TTC549 (cell line): ENCODE results near the gene MBP.

Experiments
- FAIRE-seq: peaks from 2 replicates; lab custom pipeline; 2012; peaks lifted over from hg19 to GRCh38; lab: Jason Lieb, UNC

MBP gene

GRCh38 chr18:77133835-77134496 lies 1.4 kb upstream of the MBP start:
- no peak for FAIRE-seq

- no peak for FAIRE-seq
These were observed 660 bp upstream of the MBP start for GRCh38 chr18:77133051-77133834.

DNA sequence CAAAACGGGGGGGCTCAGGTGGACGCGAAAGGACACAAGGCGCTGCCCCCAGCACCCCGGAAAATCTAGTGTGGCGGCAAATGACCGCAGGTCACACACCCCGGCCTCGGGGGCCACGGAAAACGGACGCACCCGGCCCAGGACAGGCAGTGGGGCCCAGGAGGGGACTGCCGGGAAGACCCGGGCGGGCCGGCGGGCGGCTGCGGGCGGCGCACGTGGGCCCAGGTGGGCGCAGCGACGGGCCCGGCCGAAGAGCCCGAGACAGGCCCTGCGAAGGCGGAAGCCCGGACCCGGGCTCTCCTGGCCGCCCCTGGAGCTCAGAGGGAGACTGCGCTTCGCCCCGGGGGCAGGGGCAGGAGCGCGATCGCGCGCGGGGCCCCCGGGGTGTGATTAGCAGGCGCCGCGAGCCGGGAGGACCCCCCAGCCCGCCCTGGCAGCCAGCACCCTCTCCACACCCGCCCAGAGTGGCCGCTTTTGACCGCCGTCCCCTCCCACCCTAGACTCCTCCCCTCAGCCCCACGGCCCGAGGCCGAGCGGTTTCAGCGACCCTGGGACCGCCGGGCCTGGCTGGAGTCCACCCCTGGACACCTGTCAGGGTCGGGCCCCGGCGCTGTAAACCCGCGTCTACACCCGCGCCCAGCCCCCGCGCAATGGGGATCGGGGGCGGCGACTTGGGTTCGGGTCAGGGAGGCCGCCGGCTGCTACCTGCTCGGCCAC lies 773 bp downstream of the MBP start:
- no peak for FAIRE-seq

DNA sequence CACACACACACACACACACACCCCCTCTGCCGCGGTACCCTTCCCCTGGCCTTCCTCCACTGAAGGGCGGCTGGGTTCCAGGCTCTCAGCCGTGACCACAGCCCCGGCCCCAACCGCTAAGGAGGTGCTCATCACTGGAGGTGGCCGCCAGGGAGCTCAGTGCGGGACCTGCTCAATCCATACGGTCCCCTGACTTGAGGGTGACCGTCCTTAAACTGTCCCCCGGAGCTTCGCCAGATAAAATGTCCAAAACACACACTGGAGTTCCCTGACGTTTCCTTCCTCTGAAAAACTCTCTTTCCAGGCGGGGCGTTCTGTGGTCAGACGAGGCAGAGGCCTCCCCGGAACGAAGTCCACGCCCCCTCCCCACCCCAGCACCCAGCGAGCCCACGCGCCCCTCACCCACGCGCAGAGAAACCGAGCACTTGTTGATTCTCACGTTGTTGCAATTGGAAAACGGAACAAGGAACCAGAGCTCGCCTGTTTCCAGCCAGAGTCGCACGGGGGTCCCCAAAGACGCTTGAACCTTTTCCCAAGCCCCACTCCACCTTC lies 1.4 kb downstream of the MBP start:
- FAIRE-seq: no peak

- FAIRE-seq: no peak
These were observed 2.1 kb downstream of the MBP start for GRCh38 chr18:77130229-77131099.

- FAIRE-seq: no peak
These were observed 3.4 kb downstream of the MBP start for GRCh38 chr18:77129150-77129551.

- no peak for FAIRE-seq
These were observed 4.6 kb downstream of the MBP start for GRCh38 chr18:77127769-77128671.

GRCh38 chr18:77124452-77124922 lies 8.1 kb downstream of the MBP start:
- FAIRE-seq: no peak

- FAIRE-seq: no peak
These were observed 9.0 kb downstream of the MBP start for GRCh38 chr18:77123320-77124231.

GRCh38 chr18:77121523-77121922 lies 11.1 kb downstream of the MBP start:
- FAIRE-seq: no peak

DNA sequence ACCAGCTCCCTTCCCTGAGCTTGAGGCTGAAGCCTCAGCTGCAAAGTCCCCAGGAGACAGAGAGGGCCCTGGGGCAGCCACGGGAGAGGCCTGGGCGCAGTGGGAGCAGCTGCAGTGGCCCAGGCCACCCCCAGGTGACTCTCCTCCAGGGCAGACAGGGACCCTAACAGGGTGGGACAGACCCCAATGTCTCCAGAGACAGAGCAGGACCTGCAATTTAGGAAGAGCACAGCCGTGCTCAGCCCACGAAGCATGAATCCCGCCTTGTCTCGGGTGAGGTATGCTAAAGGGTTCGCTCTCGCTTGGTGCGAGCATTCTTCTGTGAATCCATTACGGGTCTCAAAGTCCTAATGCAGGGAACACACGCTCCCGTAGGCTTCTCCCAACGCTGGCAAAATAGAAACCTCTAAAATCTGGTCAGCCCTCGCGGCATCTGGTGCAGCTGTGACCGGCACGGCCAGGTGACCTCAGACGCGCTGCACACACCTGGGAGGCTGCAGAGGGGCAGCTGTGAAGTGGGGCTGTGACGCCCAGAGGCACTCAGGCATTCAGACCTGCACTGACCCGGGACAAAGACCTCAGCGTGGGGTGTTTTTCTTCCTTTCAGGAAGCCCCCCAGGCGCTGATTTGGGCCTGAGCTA lies 12.6 kb downstream of the MBP start:
- no peak for FAIRE-seq

GRCh38 chr18:77119101-77119850 lies 13.3 kb downstream of the MBP start:
- no peak for FAIRE-seq

DNA sequence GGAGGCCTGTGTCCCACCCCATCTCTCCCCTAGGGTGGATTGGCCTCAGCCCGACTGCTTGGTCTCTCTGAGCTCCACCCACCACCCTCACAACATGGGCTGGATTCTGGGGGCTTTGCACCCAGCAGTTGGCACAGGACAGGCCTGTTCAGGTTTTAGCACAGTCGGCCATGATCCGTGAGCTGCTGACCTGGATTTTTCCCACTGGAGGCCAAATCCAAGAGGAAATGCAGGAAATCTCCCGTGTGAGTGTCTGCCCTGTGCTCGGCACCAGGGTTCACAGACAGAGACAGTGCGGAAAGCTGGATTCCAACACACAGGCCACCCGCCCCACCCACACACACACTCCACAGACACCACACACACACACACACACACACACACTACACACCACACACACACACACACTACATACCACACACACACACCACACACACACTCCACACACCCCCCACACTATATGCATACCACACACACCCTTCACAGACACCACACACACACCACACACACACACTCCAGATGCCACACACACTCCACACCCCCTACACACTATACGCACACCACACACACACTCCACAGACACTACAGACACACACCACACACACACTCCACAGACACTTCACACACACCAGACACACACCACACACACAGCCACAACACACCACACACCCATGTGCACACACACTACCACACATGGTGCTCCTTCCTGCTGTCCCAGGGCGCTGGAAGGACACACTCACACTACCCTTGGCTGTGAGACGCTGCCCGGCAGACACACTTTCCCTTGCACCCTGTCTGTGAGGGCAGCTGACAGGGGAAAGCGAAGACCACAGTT lies 14.1 kb downstream of the MBP start:
- FAIRE-seq: no peak

GRCh38 chr18:77116201-77117080 lies 16.1 kb downstream of the MBP start:
- FAIRE-seq: no peak

- FAIRE-seq: no peak
These were observed 17.2 kb downstream of the MBP start for GRCh38 chr18:77115192-77115953.
